HepG2 (cell line): Measurements from ENCODE around the gene COL27A1. TPM values are rescaled to one million over a fixed set of nuclear protein-coding genes. Genes with fewer than 3 reads are reported as not detected.

Experiments
- CBX1 ChIP-seq: IDR thresholded peaks from one replicate; pipeline ENCODE4 v1.6.1; 2016; ENCODE audit warnings: antibody characterized with exemption, low read depth
- DPF2 ChIP-seq: sonication (generic); formaldehyde crosslinking; IDR thresholded peaks from 2 replicates; pipeline ENCODE4 v1.4.0; 2020; ENCODE audit warnings: mild to moderate bottlenecking, low read depth, missing genetic modification reagents, borderline replicate concordance
- ELF3 ChIP-seq: IDR thresholded peaks from 2 replicates; pipeline ENCODE4 v1.6.1; 2016; ENCODE audit warnings: missing genetic modification reagents, missing compliant biosample characterization
- FOXC1 ChIP-seq: sonication (generic); formaldehyde crosslinking; IDR thresholded peaks from 2 replicates; pipeline ENCODE4 v1.8.0; 2022; ENCODE audit warnings: mild to moderate bottlenecking, missing genetic modification reagents, borderline replicate concordance
- GABPB1 ChIP-seq: IDR thresholded peaks from 2 replicates; pipeline ENCODE4 v1.6.1; 2016; ENCODE audit warnings: mild to moderate bottlenecking, missing genetic modification reagents, moderate library complexity, missing compliant biosample characterization
- HOXD1 ChIP-seq: sonication (generic); formaldehyde crosslinking; IDR thresholded peaks from 2 replicates; pipeline ENCODE4 v1.5.0; 2020; ENCODE audit warnings: missing genetic modification reagents
- IRF2 ChIP-seq: IDR thresholded peaks from 2 replicates; pipeline ENCODE4 v1.6.1; 2018; ENCODE audit warnings: missing genetic modification reagents, missing compliant biosample characterization
- KDM3A ChIP-seq: IDR thresholded peaks from 2 replicates; pipeline ENCODE4 v1.6.1; 2018; ENCODE audit warnings: low read depth, missing compliant biosample characterization
- KLF13 ChIP-seq: sonication (generic); formaldehyde crosslinking; IDR thresholded peaks from 2 replicates; pipeline ENCODE4 v1.4.0; 2020; ENCODE audit warnings: mild to moderate bottlenecking, missing genetic modification reagents
- MAZ ChIP-seq, 2 experiments: sonication (generic) in 1 of 2; formaldehyde crosslinking in 1 of 2; IDR thresholded peaks; 2 replicates each; pipeline versions ENCODE4 v1.5.0 to v1.6.1; 2012 to 2020; ENCODE audit warnings: low read depth in 2 of 2, mild to moderate bottlenecking in 2 of 2, borderline replicate concordance in 1 of 2, improper control_type of control experiment in 1 of 2, low read length in 1 of 2, missing genetic modification reagents in 1 of 2, moderate library complexity in 1 of 2
- MED13 ChIP-seq: sonication (generic); formaldehyde crosslinking; IDR thresholded peaks from 2 replicates; pipeline ENCODE4 v1.5.0; 2020; ENCODE audit warnings: missing genetic modification reagents
- NFAT5 ChIP-seq: sonication (generic); formaldehyde crosslinking; IDR thresholded peaks from 2 replicates; pipeline ENCODE4 v1.4.0; 2020; ENCODE audit warnings: missing genetic modification reagents
- NR2F2 ChIP-seq: IDR thresholded peaks from 2 replicates; pipeline ENCODE4 v1.6.1; 2012; ENCODE audit warnings: low read depth, inconsistent platforms, borderline replicate concordance
- PITX1 ChIP-seq: sonication (generic); formaldehyde crosslinking; IDR thresholded peaks from 2 replicates; pipeline ENCODE4 v1.5.1; 2020; ENCODE audit warnings: mild to moderate bottlenecking, missing genetic modification reagents
- SALL2 ChIP-seq: sonication (generic); formaldehyde crosslinking; IDR thresholded peaks from 2 replicates; pipeline ENCODE4 v1.8.1; 2023; ENCODE audit warnings: mild to moderate bottlenecking, missing genetic modification reagents, inconsistent platforms
- SKI ChIP-seq: fragments of 450-650 bp; IDR thresholded peaks from one replicate; pipeline ENCODE4 v1.6.1; 2018; ENCODE audit warnings: mild to moderate bottlenecking; ENCODE audit not compliant: partially characterized antibody
- ZC3H4 ChIP-seq: sonication (generic); formaldehyde crosslinking; IDR thresholded peaks from 2 replicates; pipeline ENCODE4 v1.4.0; 2020; ENCODE audit warnings: missing genetic modification reagents, borderline replicate concordance
- ZFP91 ChIP-seq: sonication (generic); formaldehyde crosslinking; IDR thresholded peaks from 2 replicates; pipeline ENCODE4 v1.9.0; 2022; ENCODE audit warnings: missing genetic modification reagents, mild to moderate bottlenecking, borderline replicate concordance
- ZNF333 ChIP-seq: sonication (generic); formaldehyde crosslinking; IDR thresholded peaks from 2 replicates; pipeline ENCODE4 v1.4.0; 2020; ENCODE audit warnings: mild to moderate bottlenecking, missing genetic modification reagents, borderline replicate concordance
- ZNF431 ChIP-seq: sonication (generic); formaldehyde crosslinking; IDR thresholded peaks from 2 replicates; pipeline ENCODE4 v1.9.0; 2022; ENCODE audit warnings: missing genetic modification reagents, low read depth, mild to moderate bottlenecking, borderline replicate concordance
- ZNF543 ChIP-seq: sonication (generic); formaldehyde crosslinking; IDR thresholded peaks from 2 replicates; pipeline ENCODE4 v1.4.0; 2020; ENCODE audit warnings: mild to moderate bottlenecking, missing genetic modification reagents
- ZNF761 ChIP-seq: sonication (generic); formaldehyde crosslinking; conservative IDR thresholded peaks from 2 replicates; pipeline ENCODE4 v1.4.0; 2020; ENCODE audit warnings: mild to moderate bottlenecking, missing genetic modification reagents
- ZSCAN31 ChIP-seq: sonication (generic); formaldehyde crosslinking; IDR thresholded peaks from 2 replicates; pipeline ENCODE4 v1.5.0; 2020; ENCODE audit warnings: low read depth, mild to moderate bottlenecking, missing genetic modification reagents
- polyA plus RNA-seq, 8 experiments: library from polyadenylated mRNA; depleted of rRNA in 3 of 8; stranded (reverse) in 7 of 8; unstranded in 1 of 8; fragments of >200 nt; fragmentation: Illumina TruSeq in 4 of 8; extraction: Trizol in 4 of 8; gene quantifications; 2 replicates each; pipeline versions ENCODE4 v1.2.1 to v1.2.3, GENCODE V29; 2011 to 2016; ENCODE audit warnings: low read depth in 4 of 8, missing spikeins in 1 of 8, mixed read lengths in 1 of 8; ENCODE audit not compliant: insufficient read depth in 1 of 8
- total RNA-seq, 5 experiments: library from RNA; depleted of rRNA; stranded (reverse); fragments of >200 nt; fragmentation: Illumina TruSeq; extraction: Trizol; gene quantifications; 2 replicates each; pipeline ENCODE4 v1.2.3, GENCODE V29; 2016; ENCODE audit warnings: low read depth in 1 of 5

Gene COL27A1
- total and polyA plus RNA-seq, 2 of the 13 experiments (the other 11 are each of a cell fraction or from before 2014, with no cell fraction given): 71.3 to 89.1 TPM

GRCh38 chr9:114153761-114154599, 1.4 kb upstream of the COL27A1 start (continued):
- TF ChIP-seq KLF13 (CRISPR knock-in tag): no peak
- TF ChIP-seq ELF3: peak; percentile 37
- TF ChIP-seq ZNF431: peak; percentile 44; the same call in 1 of the 2 replicates
- TF ChIP-seq PITX1 (CRISPR knock-in tag): peak; percentile 81
- no peak for TF ChIP-seq CBX1
- TF ChIP-seq MAZ (IDR thresholded peaks at IDR 0.05; ENCODE audit: borderline replicate concordance, low read depth, low read length): peak; percentile 65; the same call in 1 of the 2 replicates
- TF ChIP-seq MAZ (CRISPR knock-in tag; IDR thresholded peaks at IDR 0.05; ENCODE audit: low read depth): peak; percentile 92
- peak; percentile 59 for TF ChIP-seq ZFP91 (CRISPR knock-in tag)
- TF ChIP-seq FOXC1 (CRISPR knock-in tag): peak; percentile 63; the same call in 1 of the 2 replicates
- TF ChIP-seq NR2F2: peak; percentile 63; the same call in 1 of the 2 replicates
- TF ChIP-seq IRF2: peak; percentile 39; the same call in 1 of the 2 replicates
- peak; percentile 66; the same call in 1 of the 2 replicates for TF ChIP-seq ZNF543
- peak; percentile 80 for TF ChIP-seq ZSCAN31 (CRISPR knock-in tag)
- TF ChIP-seq GABPB1 (CRISPR knock-in tag): peak; percentile 58; the same call in 1 of the 2 replicates
- peak; percentile 65; the same call in 1 of the 2 replicates for TF ChIP-seq ZC3H4
- TF ChIP-seq NFAT5: 0 out of 2 replicates have a peak, but pooled peaks have one; percentile 46
- peak; percentile 68 for TF ChIP-seq SKI
- TF ChIP-seq SALL2: peak; percentile 97
- no peak for TF ChIP-seq HOXD1 (CRISPR knock-in tag)
- peak; percentile 80; the same call in 1 of the 2 replicates for TF ChIP-seq KDM3A (CRISPR knock-in tag)
- peak; percentile 27; the same call in 1 of the 2 replicates for TF ChIP-seq DPF2
- TF ChIP-seq ZNF761 (CRISPR knock-in tag): 0 out of 2 replicates have a peak, but pooled peaks have one; percentile 51
- TF ChIP-seq MED13 (CRISPR knock-in tag): peak; percentile 77
- 0 out of 2 replicates have a peak, but pooled peaks have one; percentile 14 for TF ChIP-seq ZNF333 (CRISPR knock-in tag)
